ENCODE measurements around the gene CNTNAP2.
"Not testable (repeated sequence)": the region's sequence is repeated elsewhere in the genome, so short reads cannot be mapped to it uniquely, and the experiment has no call there.

CNTNAP2 gene

DNA sequence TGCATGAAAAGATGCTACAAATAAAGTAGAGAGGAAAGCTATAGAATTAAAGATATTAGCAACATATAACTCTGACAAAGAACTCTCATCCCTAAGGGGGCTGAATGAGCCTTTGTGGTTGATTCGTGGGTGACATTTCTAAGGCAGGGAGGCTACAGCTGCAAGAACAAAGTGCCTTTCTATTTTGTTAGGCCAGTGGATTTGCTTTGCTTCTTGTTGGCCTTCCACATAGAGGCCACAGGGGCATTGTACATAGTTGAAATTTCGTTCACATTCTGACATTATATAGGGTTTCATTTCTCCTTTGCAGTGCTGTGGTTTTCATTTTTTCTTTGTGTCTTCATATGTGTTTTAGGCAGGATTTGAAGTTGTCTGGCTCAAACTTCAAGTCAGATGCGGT, 1654.7 kb downstream of the CNTNAP2 start:
- no peak for DNase-seq (ENCODE audit: low read depth)

DNA sequence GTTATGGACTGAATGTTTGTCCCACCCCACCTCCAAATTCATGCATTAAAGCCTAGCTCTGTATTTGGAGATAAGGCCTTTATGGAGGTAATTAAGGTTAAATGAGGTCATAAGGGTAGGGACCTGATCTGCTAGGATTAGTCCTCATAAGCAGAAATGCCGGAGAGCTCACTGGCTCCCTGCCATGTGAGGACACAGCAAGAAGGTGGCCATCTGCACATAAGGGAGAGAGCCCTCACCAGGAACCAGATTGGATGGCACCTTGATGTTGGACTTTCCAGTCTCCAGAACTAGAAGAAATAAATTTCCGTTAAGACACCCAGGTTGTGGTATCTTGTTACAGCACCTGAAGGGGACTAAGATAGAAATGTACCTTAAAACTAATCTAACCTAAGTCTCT, 1657.9 kb downstream of the CNTNAP2 start:
- DNase-seq (ENCODE audit: low read depth): no peak

DNA sequence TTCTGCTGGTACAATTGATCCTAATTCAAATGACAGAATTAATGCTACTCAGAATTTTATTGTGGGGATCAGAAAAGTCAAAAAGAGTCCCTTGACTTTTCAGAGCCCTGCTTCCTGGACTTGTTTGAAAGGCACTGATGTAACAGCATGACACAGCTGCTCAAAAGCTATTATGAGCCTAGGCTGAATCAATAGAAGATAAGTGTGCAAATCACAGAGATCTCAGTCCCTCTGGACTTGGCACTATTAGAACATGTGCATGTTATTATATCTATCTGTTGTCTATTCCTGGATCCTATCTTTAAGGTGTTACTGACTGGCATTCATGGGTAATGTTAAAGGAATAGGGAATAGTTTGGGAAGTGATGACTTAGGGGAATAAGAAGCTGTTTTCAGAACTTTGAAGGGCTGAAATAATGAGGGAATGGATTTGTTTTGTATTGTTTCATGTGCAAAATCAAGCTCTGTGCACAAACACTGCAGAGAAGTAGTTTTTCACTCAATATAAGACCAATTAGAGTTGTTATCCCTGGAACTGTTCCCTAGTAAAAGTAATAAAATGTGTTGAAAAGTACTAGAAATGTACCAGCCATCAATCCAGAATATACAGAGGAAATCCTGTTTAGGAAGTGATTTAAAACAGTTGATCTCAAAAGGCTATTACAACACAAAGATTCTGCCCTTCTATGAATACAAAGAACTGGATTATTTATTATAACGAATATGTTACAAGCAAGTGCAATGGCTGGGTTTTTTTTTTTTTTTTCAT, 1659.1 kb downstream of the CNTNAP2 start:
- no peak for DNase-seq (ENCODE audit: low read depth)

DNA sequence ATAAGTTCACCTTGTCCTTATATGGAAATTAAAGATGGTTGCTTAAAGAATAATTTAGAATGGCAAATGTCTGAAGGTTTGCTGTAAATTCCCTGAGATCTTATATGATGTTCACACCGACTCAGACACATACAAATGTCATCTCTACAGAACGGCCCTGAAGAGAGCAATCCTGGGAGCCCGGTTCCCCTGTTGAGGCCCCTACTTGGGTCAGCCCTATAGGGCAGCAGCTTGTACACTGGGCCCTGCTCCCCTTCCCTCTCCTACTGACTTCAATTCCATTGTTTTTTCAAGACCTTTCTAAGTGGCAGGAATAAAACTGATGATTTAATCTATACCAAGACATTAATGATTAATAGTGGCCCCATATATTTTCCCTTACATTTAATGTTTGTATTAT, 1660.7 kb downstream of the CNTNAP2 start:
- no peak for DNase-seq (ENCODE audit: low read depth)

DNA sequence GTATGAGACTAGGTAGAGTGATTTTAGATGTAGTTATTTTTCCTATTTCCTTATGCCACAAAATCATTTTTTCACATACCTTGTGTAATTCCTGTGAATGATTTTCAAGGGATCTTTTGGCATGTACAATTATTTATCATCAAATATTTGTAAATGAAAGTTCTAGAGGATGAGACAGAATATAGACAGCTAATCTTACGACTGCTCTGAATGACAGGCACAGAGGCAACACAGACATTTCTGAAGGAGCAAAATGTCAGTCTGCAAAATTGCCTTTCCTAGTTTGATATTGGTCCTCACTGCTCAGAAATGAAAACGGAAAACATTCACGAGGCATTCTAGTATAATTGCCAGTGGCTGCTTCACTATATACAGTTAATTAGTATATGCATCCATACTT, 1663.3 kb downstream of the CNTNAP2 start:
- no peak for DNase-seq (ENCODE audit: low read depth)

DNA sequence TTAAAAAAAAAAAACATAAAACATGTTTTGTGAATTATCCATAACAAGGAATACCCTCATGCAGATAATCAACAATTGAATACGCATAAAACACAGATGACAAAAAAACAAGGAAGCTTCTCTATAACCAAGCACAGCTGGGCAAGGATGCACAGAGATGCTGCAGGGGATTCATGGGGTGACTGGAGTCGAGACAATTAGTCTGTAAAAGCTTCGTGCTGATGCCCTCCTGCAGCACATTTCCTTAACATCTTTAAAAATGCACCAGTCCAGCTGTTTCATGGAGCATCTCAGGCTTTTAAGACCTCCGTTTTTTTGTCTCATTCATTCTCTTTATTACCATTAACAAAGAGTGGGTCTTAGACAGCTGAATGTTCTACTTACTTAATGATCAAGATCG, 1680.0 kb downstream of the CNTNAP2 start:
- no peak for DNase-seq (ENCODE audit: low read depth)

DNA sequence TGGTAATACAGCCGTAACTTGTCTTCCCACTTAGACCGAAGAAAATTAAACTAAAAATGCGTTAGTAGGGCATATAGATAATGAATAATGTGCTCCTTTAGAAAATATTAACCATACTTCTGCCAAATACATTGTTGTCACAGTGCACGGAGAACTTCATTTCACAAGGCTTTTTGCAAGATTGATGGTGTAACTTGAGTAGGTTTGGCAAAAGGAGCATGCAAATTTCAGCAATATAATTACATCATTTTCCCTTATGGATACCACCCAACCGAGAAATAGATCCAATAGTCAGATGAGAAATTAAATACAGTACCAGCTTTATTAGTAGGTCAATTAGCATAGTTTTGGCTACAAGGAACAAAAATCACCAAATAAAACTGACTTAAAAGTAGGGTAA, 1681.4 kb downstream of the CNTNAP2 start:
- DNase-seq (ENCODE audit: low read depth): no peak

DNA sequence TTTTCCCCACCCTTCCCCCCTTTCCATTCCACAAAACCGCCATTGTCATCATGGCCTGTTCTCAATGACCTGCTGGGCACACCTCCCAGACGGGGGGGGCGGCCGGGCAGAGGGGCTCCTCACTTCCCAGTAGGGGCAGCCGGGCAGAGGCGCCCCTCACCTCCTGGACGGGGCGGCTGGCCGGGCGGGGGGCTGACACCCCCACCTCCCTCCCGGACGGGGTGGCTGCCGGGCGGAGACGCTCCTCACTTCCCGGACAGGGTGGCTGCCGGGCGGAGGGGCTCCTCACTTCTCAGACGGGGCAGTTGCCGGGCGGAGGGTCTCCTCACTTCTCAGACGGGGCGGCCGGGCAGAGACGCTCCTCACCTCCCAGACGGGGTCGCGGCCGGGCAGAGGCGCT, 1685.2 kb downstream of the CNTNAP2 start:
- DNase-seq (ENCODE audit: low read depth): not testable (repeated sequence)

DNA sequence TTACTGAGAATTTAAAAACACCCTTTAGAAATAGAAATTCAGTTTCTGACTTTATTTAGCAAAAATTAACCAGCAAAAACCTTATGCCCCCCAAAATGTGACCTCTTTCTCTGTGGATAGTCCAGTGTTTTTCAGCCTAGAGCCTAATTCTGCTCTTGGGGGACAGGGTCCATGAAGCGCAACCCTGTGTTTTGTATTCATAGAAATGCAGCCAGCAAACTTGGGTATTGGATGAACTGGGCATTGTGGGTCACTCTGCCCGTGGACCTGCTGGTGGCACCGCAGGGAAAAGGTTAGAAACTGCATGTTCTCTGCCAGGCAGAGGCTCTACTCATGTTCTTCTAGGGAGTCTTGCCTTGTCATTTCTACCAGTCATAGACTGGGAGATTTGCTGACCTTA, 1686.5 kb downstream of the CNTNAP2 start:
- no peak for DNase-seq (ENCODE audit: low read depth)

DNA sequence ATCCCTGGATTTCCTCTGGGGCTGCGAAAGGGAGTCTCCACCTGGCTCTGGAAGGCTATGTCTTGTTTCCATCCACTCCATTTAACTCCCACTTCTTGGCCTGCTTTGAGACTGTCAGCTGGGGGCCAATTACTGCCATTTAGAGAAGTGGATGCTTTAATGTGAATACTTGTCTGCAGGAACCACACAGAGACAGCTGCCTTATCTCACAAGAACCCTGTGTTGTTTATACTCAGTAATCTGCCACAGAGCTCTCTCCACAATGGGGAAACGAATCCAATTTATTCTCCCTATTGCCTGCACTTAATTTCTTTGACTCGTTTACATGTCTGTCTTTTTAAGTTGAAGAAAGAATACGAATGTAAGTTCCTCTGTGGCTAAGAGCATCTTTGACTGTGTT, 1687.0 kb downstream of the CNTNAP2 start:
- DNase-seq (ENCODE audit: low read depth): no peak

DNA sequence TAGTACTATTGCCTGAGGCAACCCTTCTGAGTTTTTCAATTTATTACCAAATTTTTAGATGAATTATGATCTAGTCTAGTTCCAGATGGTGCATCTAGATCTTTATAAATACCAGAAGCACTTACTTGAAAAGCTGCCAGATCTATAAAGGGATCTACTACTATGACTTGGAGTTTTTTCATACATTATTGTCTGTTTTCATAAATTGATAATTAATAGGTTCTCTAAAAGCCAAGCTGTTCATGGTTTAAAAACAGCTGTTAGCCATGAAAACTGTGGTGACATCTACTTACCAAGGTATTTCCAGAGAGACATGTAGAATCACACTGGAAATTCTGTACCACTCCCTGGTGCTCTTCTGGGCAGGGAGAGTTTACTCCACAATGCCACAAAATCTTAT, 1687.4 kb downstream of the CNTNAP2 start:
- DNase-seq (ENCODE audit: low read depth): no peak

DNA sequence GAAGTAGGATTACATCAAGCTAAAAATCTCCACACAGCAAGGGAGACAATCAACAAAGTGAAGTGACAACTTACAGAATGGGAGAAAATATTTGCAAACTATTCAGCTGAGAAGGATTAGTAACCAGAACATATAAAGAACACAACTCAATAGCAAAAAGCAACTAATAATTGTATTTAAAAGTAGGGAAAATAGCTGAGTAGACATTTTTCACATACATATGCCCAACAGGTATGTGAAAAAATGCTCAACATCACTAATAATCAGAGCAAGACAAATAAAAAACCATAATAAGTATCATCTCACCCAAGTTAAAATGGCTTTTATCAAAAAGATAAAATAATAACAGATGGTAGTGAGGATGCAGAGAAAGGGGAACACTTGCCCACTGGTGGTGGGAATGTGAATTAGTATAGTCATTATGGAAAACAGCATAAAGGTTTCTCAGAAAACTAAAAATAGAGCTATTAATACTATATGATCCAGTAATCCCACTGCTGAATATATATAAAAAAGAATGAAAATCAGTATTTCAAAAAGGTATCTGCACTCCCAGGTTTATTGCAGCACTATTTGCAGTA, 1689.5 kb downstream of the CNTNAP2 start:
- DNase-seq (ENCODE audit: low read depth): no peak

DNA sequence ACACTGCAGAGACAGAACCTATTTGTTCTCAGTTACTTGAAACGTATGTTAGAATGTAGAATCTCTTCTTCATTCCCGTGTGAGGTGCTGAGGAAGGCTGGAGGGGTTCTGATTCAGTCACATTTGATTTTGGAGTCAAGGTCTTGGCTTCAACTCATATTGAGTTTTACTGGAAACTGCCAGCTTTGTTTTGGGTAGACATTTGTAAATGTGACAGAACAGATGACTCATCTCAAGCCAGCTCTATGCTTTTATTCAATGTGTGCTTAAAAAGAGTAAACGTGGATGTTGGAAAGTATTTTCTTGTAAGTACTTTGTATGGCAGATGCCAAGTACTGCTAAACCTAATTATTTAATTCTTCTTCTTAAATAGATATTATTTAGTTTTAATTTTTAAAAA, 1693.2 kb downstream of the CNTNAP2 start:
- DNase-seq (ENCODE audit: low read depth): no peak

DNA sequence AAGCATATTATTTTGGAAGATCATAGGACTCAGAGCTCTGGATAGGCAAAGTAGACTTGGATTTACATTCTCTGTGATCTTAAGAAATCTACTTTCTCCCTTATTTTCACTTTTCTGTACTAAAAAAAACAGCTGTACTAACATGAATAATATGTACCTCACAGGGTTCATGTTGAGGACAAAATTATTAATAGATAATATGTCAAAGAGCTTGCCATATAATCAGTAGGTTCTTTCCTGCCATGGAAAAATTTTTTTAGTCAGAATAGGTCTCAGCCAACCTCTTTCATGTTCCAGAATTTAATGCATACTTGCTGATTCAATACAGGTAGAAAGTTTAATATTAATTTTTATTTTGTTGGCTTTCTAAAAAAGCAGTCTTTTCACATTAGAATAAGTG, 1693.7 kb downstream of the CNTNAP2 start:
- DNase-seq (ENCODE audit: low read depth): no peak

DNA sequence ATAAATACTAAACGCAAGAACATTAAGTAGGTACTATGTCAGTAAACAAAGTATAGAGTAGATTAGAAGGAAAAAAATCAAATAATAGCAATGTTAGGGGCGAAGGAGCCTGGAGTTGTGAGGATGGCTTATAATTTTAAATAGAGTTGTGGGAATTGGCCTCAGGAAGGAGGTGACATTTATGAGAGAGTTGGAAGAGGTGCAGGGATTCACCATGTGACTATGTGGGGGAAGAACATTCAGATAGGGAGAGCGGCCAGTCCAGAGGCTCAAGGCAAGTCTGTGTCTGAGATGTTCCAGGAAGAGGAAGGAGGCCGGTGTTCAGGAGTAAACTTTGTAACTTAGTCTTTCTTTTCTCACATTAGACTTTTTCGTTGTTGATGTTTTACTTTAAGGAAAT, 1695.3 kb downstream of the CNTNAP2 start:
- no peak for DNase-seq (ENCODE audit: low read depth)

DNA sequence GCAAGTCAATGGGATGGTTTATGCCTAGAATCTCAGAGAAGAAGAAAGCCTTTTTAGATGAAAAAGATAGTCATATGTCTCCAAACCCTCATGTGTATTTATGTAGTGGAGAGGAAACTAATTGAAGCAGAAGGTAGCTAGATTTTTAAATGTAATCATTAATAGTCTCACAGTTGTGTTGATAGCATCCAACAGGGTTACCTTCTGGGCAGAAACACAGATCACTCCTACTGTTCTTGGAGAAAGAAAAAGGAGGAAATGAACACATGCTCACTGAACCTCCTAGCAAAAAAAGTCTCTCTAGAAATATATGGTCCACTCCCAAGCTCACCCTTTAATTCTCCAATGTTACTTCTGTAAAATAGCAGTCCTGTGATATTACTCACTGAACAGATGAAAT, 1696.7 kb downstream of the CNTNAP2 start:
- no peak for DNase-seq (ENCODE audit: low read depth)

DNA sequence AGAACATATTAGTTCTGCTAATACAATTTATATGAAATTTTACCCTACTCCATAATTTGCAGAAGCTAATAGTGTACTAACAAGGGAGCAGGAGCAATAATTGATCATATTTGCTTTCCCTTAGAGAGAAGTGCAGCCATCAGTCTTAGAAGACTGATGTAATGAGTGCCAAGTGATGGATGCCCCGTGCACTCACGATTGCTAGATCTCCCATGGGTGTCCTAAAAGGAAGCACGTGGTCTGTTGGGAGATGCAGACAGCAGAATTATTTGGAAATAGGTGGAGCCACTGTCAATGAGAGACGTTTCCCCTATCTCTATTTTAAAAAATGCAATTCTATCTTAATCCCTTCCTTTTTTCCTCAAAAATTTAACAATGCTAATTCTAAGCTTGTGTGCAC, 1701.7 kb downstream of the CNTNAP2 start:
- no peak for DNase-seq (ENCODE audit: low read depth)

DNA sequence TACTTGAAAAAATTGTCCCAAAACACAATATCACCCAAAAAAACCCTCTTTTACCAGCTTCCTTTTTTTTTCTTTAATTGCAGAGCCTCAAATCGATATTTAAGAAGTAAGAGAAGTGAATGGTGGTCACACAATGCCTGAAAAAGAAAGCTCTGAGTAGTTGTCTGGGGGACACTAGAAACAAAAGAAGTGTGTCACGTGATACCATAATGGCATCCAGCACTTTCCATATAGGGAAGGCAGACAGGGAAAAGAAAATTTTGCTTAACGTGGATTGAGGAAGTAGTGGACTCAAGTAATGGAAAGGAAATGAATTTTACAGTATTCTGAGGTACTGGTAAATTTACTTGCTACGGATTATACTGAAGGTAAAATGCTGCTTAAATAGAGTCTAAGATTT, 1708.1 kb downstream of the CNTNAP2 start:
- DNase-seq (ENCODE audit: low read depth): no peak

DNA sequence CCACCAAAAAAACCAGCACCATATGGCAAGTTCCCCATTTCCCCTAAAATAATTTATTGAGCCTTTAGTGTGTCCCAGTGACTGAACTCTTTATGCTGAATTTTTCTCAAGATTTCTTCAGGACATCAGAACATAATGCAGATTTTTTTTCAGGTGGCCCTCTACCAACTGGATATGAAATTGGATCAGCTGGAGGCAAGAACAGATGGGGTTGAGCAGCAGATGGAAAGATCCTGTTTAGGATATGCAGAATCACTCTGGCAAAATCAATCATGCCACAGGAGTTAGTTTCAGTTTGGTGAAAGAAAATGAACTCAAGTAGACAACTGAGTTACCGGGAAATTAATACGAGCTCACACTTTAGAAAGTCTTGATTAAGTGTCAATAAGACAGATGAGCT, 1712.4 kb downstream of the CNTNAP2 start:
- DNase-seq (ENCODE audit: low read depth): no peak

DNA sequence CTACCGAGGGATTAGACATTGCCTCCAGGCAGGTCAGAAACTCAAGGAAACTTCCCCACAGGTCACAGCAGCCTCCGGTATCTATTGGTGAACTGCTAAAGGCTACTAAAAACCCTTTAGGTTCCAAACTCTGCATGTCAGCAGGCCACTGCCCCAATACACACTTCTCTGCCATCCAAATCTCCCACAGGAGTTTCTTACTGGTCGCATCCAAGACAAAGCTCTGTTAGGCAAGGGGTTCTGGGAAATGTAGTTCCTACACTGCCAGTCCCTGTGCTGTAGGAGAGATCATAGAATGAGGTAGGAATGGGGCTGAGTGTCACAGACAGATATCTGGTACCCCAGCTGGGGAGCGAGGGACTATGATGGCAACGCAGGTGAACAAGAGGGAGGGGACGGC, 1717.0 kb downstream of the CNTNAP2 start:
- DNase-seq (ENCODE audit: low read depth): no peak

DNA sequence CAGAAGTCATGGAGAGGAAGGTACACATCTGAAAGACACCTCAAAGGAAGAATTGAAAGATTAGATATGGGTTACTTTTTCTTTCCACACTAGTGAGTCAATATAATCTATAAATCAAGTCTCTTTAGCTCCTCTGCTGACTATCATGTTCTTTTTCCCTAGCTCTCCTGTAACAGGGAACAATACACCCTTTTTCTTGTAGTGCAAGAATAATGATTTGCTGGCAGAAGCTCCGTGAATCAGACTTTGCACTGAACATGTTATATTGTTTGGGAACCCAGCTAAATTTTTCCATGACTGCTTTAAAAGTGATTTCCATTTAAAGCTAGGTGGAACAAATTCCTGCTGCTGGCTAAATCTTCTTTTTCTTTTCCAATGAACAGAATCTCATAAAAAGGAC, 1717.4 kb downstream of the CNTNAP2 start:
- no peak for DNase-seq (ENCODE audit: low read depth)

DNA sequence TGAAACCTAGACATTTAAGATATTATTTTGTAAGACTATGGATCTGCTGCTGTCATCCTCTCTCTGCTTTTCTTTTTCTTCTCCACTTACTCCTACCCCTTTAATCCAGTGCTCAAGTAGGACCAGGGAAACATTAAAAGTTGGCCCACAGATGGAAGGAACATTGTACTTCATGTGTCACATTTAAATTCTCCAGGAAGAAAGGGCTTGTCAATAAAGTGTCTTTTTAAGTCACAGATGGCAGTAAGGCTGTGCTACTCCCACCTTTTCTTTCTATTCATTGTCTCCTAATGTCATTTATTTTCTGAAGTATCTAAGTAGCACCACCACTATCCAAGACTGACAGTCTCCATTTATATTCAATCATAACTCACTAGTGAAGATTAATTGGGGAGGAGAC, 1736.2 kb downstream of the CNTNAP2 start:
- DNase-seq (ENCODE audit: low read depth): no peak

DNA sequence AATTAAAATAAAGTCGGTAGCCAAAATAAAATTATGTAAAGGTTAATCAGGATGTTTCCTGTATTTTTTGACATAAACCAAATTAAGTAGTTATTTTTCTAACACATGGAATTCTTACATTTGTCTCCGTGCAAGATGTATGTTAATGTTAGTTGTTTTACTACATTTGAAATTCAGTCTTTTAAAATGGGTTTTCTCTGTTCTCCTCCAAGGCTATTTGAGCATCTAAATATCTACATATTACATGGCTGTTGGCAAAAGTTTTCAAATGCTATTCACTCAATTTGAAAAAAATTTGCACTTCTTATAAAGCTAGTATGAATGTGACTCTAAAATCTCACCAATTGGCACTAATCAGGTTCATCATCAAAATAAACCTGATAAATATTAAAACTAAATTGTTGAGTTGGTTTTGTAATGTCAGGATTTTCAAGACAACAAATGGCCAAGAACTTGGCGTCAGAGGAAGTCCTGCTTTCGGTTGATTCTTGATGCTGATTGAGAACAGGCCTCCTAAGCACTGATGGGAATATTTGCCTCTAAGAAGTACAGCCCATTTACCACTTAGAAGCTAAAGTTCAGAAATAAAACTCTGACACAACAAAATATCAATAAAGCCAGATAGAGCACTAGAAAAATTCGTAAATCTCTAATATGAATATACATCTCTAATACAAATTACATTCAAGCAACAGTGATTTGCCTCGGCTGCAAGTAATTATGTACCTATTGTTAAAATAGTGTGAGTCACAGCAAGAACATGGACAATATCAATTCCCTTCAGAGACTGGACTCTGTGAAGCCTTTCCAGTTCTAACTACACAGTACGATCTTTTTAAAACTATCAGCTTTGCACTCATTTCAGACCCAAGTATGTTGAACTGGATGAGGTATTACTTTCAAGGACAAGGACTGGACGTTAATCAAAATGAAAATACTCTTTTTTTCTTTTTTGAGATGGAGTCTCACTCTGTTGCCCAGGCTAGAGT, 1740.8 kb downstream of the CNTNAP2 start:
- DNase-seq (ENCODE audit: low read depth): no peak

Data from EH (cell line).